ENCODE data around the gene NCL. TPM values are rescaled to one million over a fixed set of nuclear protein-coding genes. Genes with fewer than 3 reads are reported as not detected.

NCL gene
- total RNA-seq, 1 donor from 2014 or later, result 603 TPM

DNA sequence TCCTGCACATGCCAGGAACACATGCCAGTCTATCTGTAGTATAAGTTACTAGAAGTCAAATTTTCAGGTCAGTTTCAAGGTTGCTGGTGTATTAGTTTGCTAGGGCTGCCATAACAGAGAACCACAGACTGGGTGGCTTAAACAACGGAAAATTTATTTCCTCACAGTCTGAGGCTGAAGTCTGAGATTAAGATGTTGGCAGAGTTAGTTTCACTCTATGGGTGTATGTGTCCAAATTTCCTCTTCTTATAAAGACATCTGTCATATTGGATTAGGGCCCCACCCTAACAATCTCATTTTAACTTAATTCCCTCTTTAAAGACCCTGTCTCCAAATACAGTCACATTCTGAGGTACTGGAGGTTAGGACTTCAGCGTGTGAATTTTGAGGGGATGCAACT lies 42.2 kb downstream of the NCL start:
- no peak overlapping the region for H2AFZ ChIP-seq (ENCODE audit: low read depth, low read length)
- no peaks in the 10 kb centered on the region for H3K4me1 ChIP-seq (ENCODE audit: insufficient read depth, low read length)
- no peak overlapping the region for H3K27ac ChIP-seq (ENCODE audit: low read depth, low read length)
- DNase-seq (ENCODE audit: low read depth), result no peak
- H3K9me3 Mint-ChIP-seq (ENCODE audit: unreplicated experiment), result peaks cover 2% of the 10 kb centered on the region
- H3K79me2 ChIP-seq (ENCODE audit: insufficient read depth, low read length), result no peaks in the 10 kb centered on the region
- no peaks in the 10 kb centered on the region for H3K9me3 ChIP-seq (ENCODE audit: insufficient read depth, low read depth, low read length)
- H3K27me3 Mint-ChIP-seq (ENCODE audit: low read depth, unreplicated experiment), result peaks cover 12% of the 10 kb centered on the region
- H3K4me3 Mint-ChIP-seq (ENCODE audit: unreplicated experiment), result no peak overlapping the region
- H3K9ac ChIP-seq (ENCODE audit: low read length), result no peak overlapping the region
- FAIRE-seq, result no peak
- H3K27me3 ChIP-seq (ENCODE audit: insufficient read depth, low read length), result no peaks in the 10 kb centered on the region
- H3K36me3 ChIP-seq (ENCODE audit: insufficient read depth, low read length), result no peaks in the 10 kb centered on the region
- no peak for TF ChIP-seq EZH2 (IDR thresholded peaks at IDR 0.05; ENCODE audit: insufficient read depth, low read length)
- TF ChIP-seq, protein P1, sequence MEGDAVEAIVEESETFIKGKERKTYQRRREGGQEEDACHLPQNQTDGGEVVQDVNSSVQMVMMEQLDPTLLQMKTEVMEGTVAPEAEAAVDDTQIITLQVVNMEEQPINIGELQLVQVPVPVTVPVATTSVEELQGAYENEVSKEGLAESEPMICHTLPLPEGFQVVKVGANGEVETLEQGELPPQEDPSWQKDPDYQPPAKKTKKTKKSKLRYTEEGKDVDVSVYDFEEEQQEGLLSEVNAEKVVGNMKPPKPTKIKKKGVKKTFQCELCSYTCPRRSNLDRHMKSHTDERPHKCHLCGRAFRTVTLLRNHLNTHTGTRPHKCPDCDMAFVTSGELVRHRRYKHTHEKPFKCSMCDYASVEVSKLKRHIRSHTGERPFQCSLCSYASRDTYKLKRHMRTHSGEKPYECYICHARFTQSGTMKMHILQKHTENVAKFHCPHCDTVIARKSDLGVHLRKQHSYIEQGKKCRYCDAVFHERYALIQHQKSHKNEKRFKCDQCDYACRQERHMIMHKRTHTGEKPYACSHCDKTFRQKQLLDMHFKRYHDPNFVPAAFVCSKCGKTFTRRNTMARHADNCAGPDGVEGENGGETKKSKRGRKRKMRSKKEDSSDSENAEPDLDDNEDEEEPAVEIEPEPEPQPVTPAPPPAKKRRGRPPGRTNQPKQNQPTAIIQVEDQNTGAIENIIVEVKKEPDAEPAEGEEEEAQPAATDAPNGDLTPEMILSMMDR (IDR thresholded peaks at IDR 0.05; ENCODE audit: insufficient read depth, low read depth, low read length), result no peak
- no peak overlapping the region for H3K27ac Mint-ChIP-seq (ENCODE audit: unreplicated experiment)
- no peak overlapping the region for H3K4me2 ChIP-seq (ENCODE audit: low read length)
- no peak overlapping the region for H3K4me3 ChIP-seq (ENCODE audit: insufficient read depth, low read depth, low read length)
- H4K20me1 ChIP-seq (ENCODE audit: insufficient read depth, low read length), result no peaks in the 10 kb centered on the region
- no peaks in the 10 kb centered on the region for H3K36me3 Mint-ChIP-seq (ENCODE audit: low read depth, unreplicated experiment)
- H3K4me1 Mint-ChIP-seq (ENCODE audit: low read depth, unreplicated experiment), result peaks cover 2% of the 10 kb centered on the region

DNA sequence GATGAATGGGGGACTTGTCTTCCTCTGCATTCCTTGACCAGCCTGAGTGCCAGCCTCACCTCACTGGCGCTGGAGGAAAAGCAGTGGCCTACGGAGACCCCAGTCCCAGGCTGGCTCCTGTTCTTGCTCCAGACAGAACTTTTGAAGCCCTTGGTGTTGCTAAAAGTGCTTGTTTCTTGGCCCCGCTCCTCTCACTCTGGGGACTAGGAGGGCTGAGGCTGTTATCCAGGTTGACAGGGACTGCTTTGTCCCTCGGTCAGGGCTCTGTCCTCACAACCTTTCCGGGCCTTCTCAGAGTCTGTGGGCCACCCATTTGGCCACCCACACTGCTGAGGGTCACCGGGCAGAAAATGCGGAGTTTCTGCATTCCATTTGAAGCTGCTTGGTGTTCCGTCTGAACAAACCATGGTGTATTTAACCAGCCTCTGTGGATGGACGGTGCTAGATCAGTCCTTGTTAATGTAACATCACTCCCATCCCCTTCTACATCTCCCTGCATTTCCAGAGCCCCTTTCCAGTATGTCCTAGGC lies 43.2 kb downstream of the NCL start:
- H3K9ac ChIP-seq (ENCODE audit: low read length), result no peak overlapping the region
- no peak overlapping the region for H3K27ac ChIP-seq (ENCODE audit: low read depth, low read length)
- no peak for DNase-seq (ENCODE audit: low read depth)
- no peak overlapping the region for H2AFZ ChIP-seq (ENCODE audit: low read depth, low read length)
- Mint-ChIP-seq H3K36me3 (ENCODE audit: low read depth, unreplicated experiment) (no peaks in the 10 kb centered on the region), H3K4me1 (ENCODE audit: low read depth, unreplicated experiment) (peaks cover 2% of the 10 kb centered on the region), H3K27ac (ENCODE audit: unreplicated experiment) (no peak overlapping the region), H3K9me3 (ENCODE audit: unreplicated experiment) (peaks cover 2% of the 10 kb centered on the region), H3K27me3 (ENCODE audit: low read depth, unreplicated experiment) (peaks cover 12% of the 10 kb centered on the region), H3K4me3 (ENCODE audit: unreplicated experiment) (no peak overlapping the region)
- H3K79me2 ChIP-seq (ENCODE audit: insufficient read depth, low read length), result no peaks in the 10 kb centered on the region
- TF ChIP-seq, protein P1 (IDR thresholded peaks at IDR 0.05; ENCODE audit: insufficient read depth, low read depth, low read length), result no peak
- no peak for TF ChIP-seq EZH2 (IDR thresholded peaks at IDR 0.05; ENCODE audit: insufficient read depth, low read length)
- H4K20me1 ChIP-seq (ENCODE audit: insufficient read depth, low read length), result no peaks in the 10 kb centered on the region
- H3K4me3 ChIP-seq (ENCODE audit: insufficient read depth, low read depth, low read length), result no peak overlapping the region
- H3K4me1 ChIP-seq (ENCODE audit: insufficient read depth, low read length), result no peaks in the 10 kb centered on the region
- no peaks in the 10 kb centered on the region for H3K9me3 ChIP-seq (ENCODE audit: insufficient read depth, low read depth, low read length)
- no peaks in the 10 kb centered on the region for H3K36me3 ChIP-seq (ENCODE audit: insufficient read depth, low read length)
- H3K4me2 ChIP-seq (ENCODE audit: low read length), result no peak overlapping the region
- no peaks in the 10 kb centered on the region for H3K27me3 ChIP-seq (ENCODE audit: insufficient read depth, low read length)
- FAIRE-seq, result no peak

DNA sequence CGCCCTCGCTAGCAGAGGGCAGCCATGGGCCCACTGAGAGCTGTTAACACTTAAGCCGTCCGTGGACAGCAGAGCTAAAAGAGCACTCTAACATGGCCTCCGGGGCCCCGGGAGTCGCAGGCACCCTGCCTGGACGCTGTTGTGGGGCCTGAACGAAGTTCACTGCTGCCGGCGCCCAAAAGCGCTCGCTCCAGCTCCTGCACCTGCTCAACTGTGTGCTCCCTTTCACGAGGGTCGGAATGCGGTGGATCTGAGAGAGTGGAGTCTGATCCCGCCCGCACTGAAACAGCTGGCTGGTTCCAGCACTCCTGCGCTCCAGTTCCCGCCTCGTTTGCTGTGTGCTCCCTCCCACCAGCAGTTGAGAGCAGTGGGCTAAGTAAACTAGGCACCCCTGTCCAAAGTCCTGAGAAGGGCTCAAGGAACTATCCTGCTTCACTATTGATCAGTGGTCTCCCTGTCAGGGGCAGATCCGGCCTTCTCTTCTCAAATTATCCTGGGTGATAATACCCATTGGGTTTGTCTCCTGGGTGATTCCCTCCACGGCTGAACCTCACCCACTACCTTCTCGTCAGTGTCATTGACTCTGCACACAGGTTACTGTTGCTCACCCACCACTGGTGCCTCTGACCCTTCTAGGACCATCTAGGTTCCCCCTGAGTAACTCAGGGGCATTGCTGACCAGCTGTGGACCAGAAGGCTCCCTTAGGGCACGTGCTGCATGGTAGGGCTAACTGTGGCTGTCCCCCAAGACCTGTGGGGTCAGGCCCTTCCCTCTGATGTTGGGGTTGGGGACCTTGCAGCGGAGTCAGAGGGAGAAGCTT lies 45.3 kb downstream of the NCL start:
- DNase-seq (ENCODE audit: low read depth) (no peak), FAIRE-seq (no peak)
- no peaks in the 10 kb centered on the region for H3K9me3 ChIP-seq (ENCODE audit: insufficient read depth, low read depth, low read length)
- no peaks in the 10 kb centered on the region for H3K27me3 ChIP-seq (ENCODE audit: insufficient read depth, low read length)
- Mint-ChIP-seq H3K4me1 (ENCODE audit: low read depth, unreplicated experiment) (no peaks in the 10 kb centered on the region), H3K36me3 (ENCODE audit: low read depth, unreplicated experiment) (no peaks in the 10 kb centered on the region), H3K27me3 (ENCODE audit: low read depth, unreplicated experiment) (peaks cover 11% of the 10 kb centered on the region), H3K4me3 (ENCODE audit: unreplicated experiment) (no peak overlapping the region), H3K9me3 (ENCODE audit: unreplicated experiment) (no peaks in the 10 kb centered on the region), H3K27ac (ENCODE audit: unreplicated experiment) (no peak overlapping the region)
- H3K27ac ChIP-seq (ENCODE audit: low read depth, low read length), result no peak overlapping the region
- no peak for TF ChIP-seq EZH2 (IDR thresholded peaks at IDR 0.05; ENCODE audit: insufficient read depth, low read length)
- TF ChIP-seq, protein P1 (IDR thresholded peaks at IDR 0.05; ENCODE audit: insufficient read depth, low read depth, low read length), result no peak
- no peak overlapping the region for H3K4me3 ChIP-seq (ENCODE audit: insufficient read depth, low read depth, low read length)
- no peaks in the 10 kb centered on the region for H3K4me1 ChIP-seq (ENCODE audit: insufficient read depth, low read length)
- H3K79me2 ChIP-seq (ENCODE audit: insufficient read depth, low read length), result no peaks in the 10 kb centered on the region
- H4K20me1 ChIP-seq (ENCODE audit: insufficient read depth, low read length), result no peaks in the 10 kb centered on the region
- no peak overlapping the region for H3K4me2 ChIP-seq (ENCODE audit: low read length)
- H2AFZ ChIP-seq (ENCODE audit: low read depth, low read length), result no peak overlapping the region
- H3K9ac ChIP-seq (ENCODE audit: low read length), result no peak overlapping the region
- H3K36me3 ChIP-seq (ENCODE audit: insufficient read depth, low read length), result no peaks in the 10 kb centered on the region

All from astrocyte (in vitro differentiated cells and primary cell).